Measurements from ENCODE around the gene SKIDA1.
A peak's percentile ranks its signal among the peaks of the same experiment; 100 is the strongest.

Gene SKIDA1

DNA sequence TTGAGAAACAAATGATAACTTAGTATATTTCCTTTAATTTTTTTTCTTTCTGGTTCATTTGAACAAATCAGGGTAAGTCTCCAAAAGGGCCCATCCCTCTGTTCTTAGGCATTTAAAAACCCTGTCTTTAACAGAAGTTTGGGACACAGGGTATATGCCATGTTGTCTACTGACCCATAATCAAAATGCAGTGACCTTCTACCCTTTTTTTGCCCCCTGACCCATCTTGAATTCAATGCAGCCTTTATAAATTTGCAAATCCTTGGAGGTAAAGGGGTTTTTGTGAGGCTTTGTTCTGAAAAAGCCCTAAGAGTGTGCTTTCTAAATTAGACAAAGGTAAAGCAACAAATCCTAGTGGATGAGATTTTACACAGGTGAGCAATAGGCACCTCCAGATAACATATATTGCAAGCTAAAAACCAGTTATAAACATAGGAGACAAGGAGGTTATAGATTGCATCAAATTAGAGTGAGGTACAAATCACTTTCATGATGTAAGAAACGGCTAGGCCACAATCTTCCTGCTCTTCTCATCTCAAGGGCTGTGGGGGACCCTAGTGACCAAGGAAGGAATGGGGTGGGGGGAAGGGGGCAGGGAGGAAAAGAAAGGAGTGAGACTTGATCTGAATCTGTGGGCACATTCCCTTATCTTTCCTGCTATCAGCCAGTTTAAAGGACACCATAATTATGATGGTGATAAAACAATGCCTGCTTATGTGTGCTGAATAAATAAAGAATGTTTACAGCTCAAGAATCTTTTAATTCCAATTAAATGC lies 2.7 kb downstream of the SKIDA1 start (continued):
- TF ChIP-seq IKZF3 (tag by site-specific recombination; IDR thresholded peaks at IDR 0.05) (0 out of 2 replicates have a peak, but pooled peaks have one; percentile 28), ZNF404 (tag by site-specific recombination; IDR thresholded peaks at IDR 0.05) (no peak)

DNA sequence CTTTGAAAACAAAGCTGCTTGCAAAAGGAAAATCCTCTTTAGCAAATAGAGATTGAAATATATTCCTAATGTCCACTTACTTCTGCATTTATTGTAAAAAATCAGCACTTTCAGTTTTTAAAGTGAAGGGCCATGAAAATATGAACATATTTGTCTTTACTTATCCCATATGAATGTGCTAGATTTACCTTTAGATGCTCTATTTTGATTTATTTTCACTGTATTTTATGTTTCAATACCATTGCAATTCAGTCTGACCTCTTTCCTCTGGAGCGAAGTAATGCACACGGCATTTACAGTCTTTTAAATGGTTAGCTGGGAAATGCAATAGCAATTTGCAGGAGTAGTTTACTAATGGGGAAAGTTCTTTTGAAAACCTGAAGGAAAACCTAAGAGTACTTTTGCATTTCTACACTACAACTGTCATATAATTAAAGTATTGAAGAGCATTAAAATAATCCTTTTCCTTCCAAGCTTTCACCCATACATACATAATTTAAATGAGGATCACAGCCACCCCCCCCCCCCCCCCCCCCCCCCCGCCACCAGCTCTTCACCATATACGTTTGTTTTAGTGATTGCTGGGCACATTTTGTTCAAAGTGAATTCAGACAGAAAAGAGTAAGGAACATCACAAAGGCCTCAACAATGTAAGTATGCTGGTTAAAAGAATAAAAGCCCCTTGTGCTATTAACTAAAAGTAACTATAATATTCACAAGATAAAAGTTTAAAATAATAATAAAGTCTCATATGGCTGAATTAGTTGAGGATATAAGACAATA lies 3.5 kb downstream of the SKIDA1 start:
- TF ChIP-seq PRDM6 (tag by site-specific recombination; IDR thresholded peaks at IDR 0.05) (peak; percentile 40; the same call in 1 of the 2 replicates), ZNF341 (tag by site-specific recombination; IDR thresholded peaks at IDR 0.05; ENCODE audit: low read depth) (no peak), IKZF3 (tag by site-specific recombination; IDR thresholded peaks at IDR 0.05) (0 out of 2 replicates have a peak, but pooled peaks have one; percentile 15), ZBTB48 (tag by site-specific recombination; IDR thresholded peaks at IDR 0.05) (no peak), EGR2 (tag by site-specific recombination; IDR thresholded peaks at IDR 0.05; ENCODE audit: low read depth) (no peak), ZBTB44 (tag by site-specific recombination; IDR thresholded peaks at IDR 0.05) (peak; percentile 90), PRDM1 (tag by site-specific recombination; IDR thresholded peaks at IDR 0.05) (0 out of 2 replicates have a peak, but pooled peaks have one; percentile 4)
- Histone ChIP-seq H3K27ac (ENCODE audit: extremely low read depth, low read depth, low read length) (no peak overlapping the region), H3K9me3 (ENCODE audit: control insufficient read depth, insufficient read depth, low read depth, low read length) (no peaks in the 10 kb centered on the region), H3K36me3 (ENCODE audit: control insufficient read depth in 2 of 2, insufficient read depth in 1 of 2, low read length in 2 of 2) (no peaks in the 10 kb centered on the region), H3K4me3 (ENCODE audit: low read depth, low read length) (no peak overlapping the region), H3K4me1 (ENCODE audit: control insufficient read depth, insufficient read depth, low read length) (peaks cover 23% of the 10 kb centered on the region)
- ChIA-PET CTCF (interaction anchor here (0.7 to 1.2 kb wide), 8 partner anchors 11 to 243 kb away, joined by 3 to 4 read pairs (median 3); no protein-coding TSS in a partner anchor), POLR2A (interaction anchor here (1.0 kb wide), 1 partner anchor 25 kb away, joined by 5 read pairs; no protein-coding TSS in a partner anchor)

DNA sequence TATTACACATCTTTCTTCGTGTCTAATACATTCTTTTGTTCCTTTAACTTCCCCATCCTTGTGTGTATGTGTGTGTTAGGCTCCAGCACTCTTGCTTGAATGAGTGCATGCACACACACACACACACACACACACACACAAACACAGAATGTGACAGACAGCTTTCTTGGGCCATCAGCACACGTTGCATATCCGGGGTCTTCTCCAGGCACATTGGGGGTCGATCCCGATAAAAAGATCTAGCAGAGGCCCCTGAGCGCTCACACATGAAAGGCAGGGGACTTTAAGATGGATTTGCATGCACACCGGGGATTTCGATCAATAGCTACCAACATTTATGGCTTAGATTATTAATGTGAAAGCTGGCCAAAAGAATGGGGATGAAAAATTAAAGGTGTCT lies 4.5 kb downstream of the SKIDA1 start:
- ChIA-PET CTCF (interaction anchor here (0.5 to 1.1 kb wide), 8 partner anchors 12 to 437 kb away, joined by 3 to 4 read pairs (median 4); no protein-coding TSS in a partner anchor), POLR2A (interaction anchor here (1.0 to 3.2 kb wide), 2 partner anchors 24 kb away, joined by 5 to 23 read pairs; no protein-coding TSS in a partner anchor)
- H3K27ac ChIP-seq (ENCODE audit: extremely low read depth, low read depth, low read length) = no peak overlapping the region
- peaks cover 23% of the 10 kb centered on the region for H3K4me1 ChIP-seq (ENCODE audit: control insufficient read depth, insufficient read depth, low read length)
- H3K4me3 ChIP-seq (ENCODE audit: low read depth, low read length) = no peak overlapping the region
- no peaks in the 10 kb centered on the region for H3K9me3 ChIP-seq (ENCODE audit: control insufficient read depth, insufficient read depth, low read depth, low read length)
- no peaks in the 10 kb centered on the region for H3K36me3 ChIP-seq (ENCODE audit: control insufficient read depth in 2 of 2, insufficient read depth in 1 of 2, low read length in 2 of 2)
- TF ChIP-seq ZNF112 (tag by site-specific recombination; IDR thresholded peaks at IDR 0.05) (no peak), ZFP41 (tag by site-specific recombination; IDR thresholded peaks at IDR 0.05; ENCODE audit: borderline replicate concordance) (no peak), ZNF202 (tag by site-specific recombination; IDR thresholded peaks at IDR 0.05; ENCODE audit: borderline replicate concordance) (no peak), ZNF366 (tag by site-specific recombination; conservative IDR thresholded peaks at IDR 0.05) (peak; percentile 31; the same call in 1 of the 2 replicates), ZSCAN4 (tag by site-specific recombination; IDR thresholded peaks at IDR 0.05) (peak; percentile 89), HOXC10 (CRISPR knock-in tag; IDR thresholded peaks at IDR 0.05) (no peak), ZNF302 (tag by site-specific recombination; IDR thresholded peaks at IDR 0.05; ENCODE audit: low read depth) (no peak)
- TF ChIP-seq, protein P1, sequence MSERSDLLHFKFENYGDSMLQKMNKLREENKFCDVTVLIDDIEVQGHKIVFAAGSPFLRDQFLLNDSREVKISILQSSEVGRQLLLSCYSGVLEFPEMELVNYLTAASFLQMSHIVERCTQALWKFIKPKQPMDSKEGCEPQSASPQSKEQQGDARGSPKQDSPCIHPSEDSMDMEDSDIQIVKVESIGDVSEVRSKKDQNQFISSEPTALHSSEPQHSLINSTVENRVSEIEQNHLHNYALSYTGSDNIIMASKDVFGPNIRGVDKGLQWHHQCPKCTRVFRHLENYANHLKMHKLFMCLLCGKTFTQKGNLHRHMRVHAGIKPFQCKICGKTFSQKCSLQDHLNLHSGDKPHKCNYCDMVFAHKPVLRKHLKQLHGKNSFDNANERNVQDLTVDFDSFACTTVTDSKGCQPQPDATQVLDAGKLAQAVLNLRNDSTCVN (tag by site-specific recombination; optimal IDR thresholded peaks at IDR 0.05) = no peak
- TF ChIP-seq, protein P2, sequence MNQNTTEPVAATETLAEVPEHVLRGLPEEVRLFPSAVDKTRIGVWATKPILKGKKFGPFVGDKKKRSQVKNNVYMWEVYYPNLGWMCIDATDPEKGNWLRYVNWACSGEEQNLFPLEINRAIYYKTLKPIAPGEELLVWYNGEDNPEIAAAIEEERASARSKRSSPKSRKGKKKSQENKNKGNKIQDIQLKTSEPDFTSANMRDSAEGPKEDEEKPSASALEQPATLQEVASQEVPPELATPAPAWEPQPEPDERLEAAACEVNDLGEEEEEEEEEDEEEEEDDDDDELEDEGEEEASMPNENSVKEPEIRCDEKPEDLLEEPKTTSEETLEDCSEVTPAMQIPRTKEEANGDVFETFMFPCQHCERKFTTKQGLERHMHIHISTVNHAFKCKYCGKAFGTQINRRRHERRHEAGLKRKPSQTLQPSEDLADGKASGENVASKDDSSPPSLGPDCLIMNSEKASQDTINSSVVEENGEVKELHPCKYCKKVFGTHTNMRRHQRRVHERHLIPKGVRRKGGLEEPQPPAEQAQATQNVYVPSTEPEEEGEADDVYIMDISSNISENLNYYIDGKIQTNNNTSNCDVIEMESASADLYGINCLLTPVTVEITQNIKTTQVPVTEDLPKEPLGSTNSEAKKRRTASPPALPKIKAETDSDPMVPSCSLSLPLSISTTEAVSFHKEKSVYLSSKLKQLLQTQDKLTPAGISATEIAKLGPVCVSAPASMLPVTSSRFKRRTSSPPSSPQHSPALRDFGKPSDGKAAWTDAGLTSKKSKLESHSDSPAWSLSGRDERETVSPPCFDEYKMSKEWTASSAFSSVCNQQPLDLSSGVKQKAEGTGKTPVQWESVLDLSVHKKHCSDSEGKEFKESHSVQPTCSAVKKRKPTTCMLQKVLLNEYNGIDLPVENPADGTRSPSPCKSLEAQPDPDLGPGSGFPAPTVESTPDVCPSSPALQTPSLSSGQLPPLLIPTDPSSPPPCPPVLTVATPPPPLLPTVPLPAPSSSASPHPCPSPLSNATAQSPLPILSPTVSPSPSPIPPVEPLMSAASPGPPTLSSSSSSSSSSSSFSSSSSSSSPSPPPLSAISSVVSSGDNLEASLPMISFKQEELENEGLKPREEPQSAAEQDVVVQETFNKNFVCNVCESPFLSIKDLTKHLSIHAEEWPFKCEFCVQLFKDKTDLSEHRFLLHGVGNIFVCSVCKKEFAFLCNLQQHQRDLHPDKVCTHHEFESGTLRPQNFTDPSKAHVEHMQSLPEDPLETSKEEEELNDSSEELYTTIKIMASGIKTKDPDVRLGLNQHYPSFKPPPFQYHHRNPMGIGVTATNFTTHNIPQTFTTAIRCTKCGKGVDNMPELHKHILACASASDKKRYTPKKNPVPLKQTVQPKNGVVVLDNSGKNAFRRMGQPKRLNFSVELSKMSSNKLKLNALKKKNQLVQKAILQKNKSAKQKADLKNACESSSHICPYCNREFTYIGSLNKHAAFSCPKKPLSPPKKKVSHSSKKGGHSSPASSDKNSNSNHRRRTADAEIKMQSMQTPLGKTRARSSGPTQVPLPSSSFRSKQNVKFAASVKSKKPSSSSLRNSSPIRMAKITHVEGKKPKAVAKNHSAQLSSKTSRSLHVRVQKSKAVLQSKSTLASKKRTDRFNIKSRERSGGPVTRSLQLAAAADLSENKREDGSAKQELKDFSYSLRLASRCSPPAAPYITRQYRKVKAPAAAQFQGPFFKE (tag by site-specific recombination; IDR thresholded peaks at IDR 0.05; ENCODE audit: borderline replicate concordance) = no peak
